ENCODE measurements around the gene PEX16.

Gene PEX16

GRCh38 chr11:45930951-45931570, 13.4 kb upstream of the PEX16 start:
- no peak for DNase-seq

GRCh38 chr11:45930031-45930794, 12.5 kb upstream of the PEX16 start:
- DNase-seq: peak; percentile 92 to 98

- DNase-seq: peak in 1 of 2 experiments; percentile 65
Observed at GRCh38 chr11:45929486-45930030, 11.9 kb upstream of the PEX16 start.

- no peak for DNase-seq
Observed at GRCh38 chr11:45928535-45929215, 11.0 kb upstream of the PEX16 start.

GRCh38 chr11:45927684-45928413, 10.2 kb upstream of the PEX16 start:
- no peak for DNase-seq

GRCh38 chr11:45927332-45927683, 9.6 kb upstream of the PEX16 start:
- no peak for DNase-seq

GRCh38 chr11:45926536-45927331, 9.1 kb upstream of the PEX16 start:
- no peak for DNase-seq

- no peak for DNase-seq
Observed at GRCh38 chr11:45926001-45926401, 8.3 kb upstream of the PEX16 start.

- no peak for DNase-seq
Observed at GRCh38 chr11:45925550-45925949, 7.9 kb upstream of the PEX16 start.

- no peak for DNase-seq
Observed at GRCh38 chr11:45924927-45925326, 7.2 kb upstream of the PEX16 start.

- DNase-seq: no peak
Observed at GRCh38 chr11:45924036-45924915, 6.6 kb upstream of the PEX16 start.

- peak; percentile 80 to 86 for DNase-seq
Observed at GRCh38 chr11:45922425-45923082, 4.9 kb upstream of the PEX16 start, which contains the start of gene LARGE2. Gene LARGE2, plus strand, starts transcription at chr11:45922656. Its CDS starts 227 bp downstream, at chr11:45922883.

- DNase-seq: peak; percentile 96
Observed at GRCh38 chr11:45921561-45922424, 4.1 kb upstream of the PEX16 start.

- DNase-seq: no peak
Observed at GRCh38 chr11:45920531-45921477, 3.1 kb upstream of the PEX16 start.

GRCh38 chr11:45919806-45920530, 2.3 kb upstream of the PEX16 start:
- DNase-seq: no peak

- no peak for DNase-seq
Observed at GRCh38 chr11:45918962-45919675, 1.4 kb upstream of the PEX16 start.

Measured in NCI-H2081 (cell line).